HCT116 (cell line): ENCODE results near the gene RAPGEF2. TPM values are rescaled to one million over a fixed set of nuclear protein-coding genes. Genes with fewer than 3 reads are reported as not detected.
"Not testable (repeated sequence)": the region's sequence is repeated elsewhere in the genome, so short reads cannot be mapped to it uniquely, and the experiment has no call there.

Experiments
- ATAC-seq: fragments of 200-7000 bp; cut with Tn5 transposase; 2 replicates; pipeline ENCODE4 v1.9.1; 2020; ENCODE audit warnings: mild to moderate bottlenecking, moderate library complexity
- BruUV-seq: library from RNA; stranded (reverse); fragments of 400-500 nt; replicated peaks from 2 replicates; lab custom pipeline; 2021; lab: Mats Ljungman, UMichigan
- CTCF ChIA-PET: fragments of 300-600 bp; sonication (Branson Sonifier 250); formaldehyde crosslinking; loops from one replicate; lab custom pipeline; 2021; ENCODE audit warnings: antibody characterized with exemption; lab: Charles Lee
- POLR2A ChIA-PET: fragments of 300-600, 350-600 bp; sonication (Branson Sonifier 250); formaldehyde crosslinking; loops from one replicate; lab custom pipeline; 2021; ENCODE audit warnings: antibody characterized with exemption; lab: Charles Lee
- RAD21 ChIA-PET, 2 experiments: fragments of 300-600 bp; sonication (Branson Sonifier 250); formaldehyde crosslinking; loops; one replicate each; lab custom pipeline; 2023; ENCODE audit warnings: low total read pairs in 2 of 2; ENCODE audit not compliant: uncharacterized antibody in 2 of 2, unreplicated experiment in 2 of 2, low non-redundant PET in 1 of 2; lab: Charles Lee
- DNase-seq: peaks from one replicate; pipeline ENCODE4 v3.0.0-alpha.2; 2010; ENCODE audit warnings: low read depth, low spot score
- H2AFZ ChIP-seq: fragments of 200-600 bp; shearing (Covaris generic), sonication (generic); 2 replicates; pipeline ENCODE4 v1.6.1; 2017; ENCODE audit warnings: low read depth, mixed run types, mixed read lengths, antibody characterized with exemption, low read length; ENCODE audit not compliant: poor library complexity, severe bottlenecking
- H3K27ac ChIP-seq: 2 replicates; pipeline ENCODE4 v1.5.1; 2012; ENCODE audit warnings: low read depth, low read length
- H3K27me3 ChIP-seq: fragments of 200-600 bp; sonication (generic); 2 replicates; pipeline ENCODE4 v1.6.1; 2016; ENCODE audit warnings: mixed run types, low read length, mixed read lengths; ENCODE audit not compliant: insufficient read depth
- H3K36me3 ChIP-seq, 2 experiments: fragments of 200-500 bp in 1 of 2; fragments of 200-600 bp in 1 of 2; sonication (Bioruptor generic) in 1 of 2; sonication (generic) in 1 of 2; 2 replicates each; pipeline versions ENCODE4 v1.5.1 to v1.6.1; 2014 to 2016; ENCODE audit warnings: low read length in 2 of 2, inconsistent platforms in 1 of 2, mixed read lengths in 1 of 2, mixed run types in 1 of 2; ENCODE audit not compliant: insufficient read depth in 2 of 2, control insufficient read depth in 1 of 2
- H3K4me1 ChIP-seq, 2 experiments: fragments of 200-600 bp in 1 of 2; sonication (generic) in 1 of 2; 2 replicates each; pipeline versions ENCODE4 v1.5.1 to v1.6.1; 2012 to 2017; ENCODE audit warnings: low read length in 2 of 2, inconsistent platforms in 1 of 2, mild to moderate bottlenecking in 1 of 2, mixed read lengths in 1 of 2, mixed run types in 1 of 2, moderate library complexity in 1 of 2; ENCODE audit not compliant: insufficient read depth in 2 of 2, control insufficient read depth in 1 of 2
- H3K4me2 ChIP-seq: fragments of 200-600 bp; sonication (generic); 2 replicates; pipeline ENCODE4 v1.6.1; 2017; ENCODE audit warnings: mixed run types, low read length, mixed read lengths
- H3K4me3 ChIP-seq, 2 experiments: fragments of 200-600 bp in 1 of 2; sonication (generic) in 1 of 2; replicated peaks in 1 of 2; 2 replicates each; pipeline ENCODE4 v1.5.1; 2011 to 2016; ENCODE audit warnings: low read length in 2 of 2, control low read depth in 1 of 2, low read depth in 1 of 2, mild to moderate bottlenecking in 1 of 2, mixed read lengths in 1 of 2, mixed run types in 1 of 2
- H3K79me2 ChIP-seq: fragments of 200-600 bp; sonication (generic); 2 replicates; pipeline ENCODE4 v1.6.1; 2017; ENCODE audit warnings: mild to moderate bottlenecking, mixed run types, low read length, moderate library complexity, mixed read lengths; ENCODE audit not compliant: insufficient read depth
- H3K9ac ChIP-seq: fragments of 200-600 bp; sonication (generic); 2 replicates; pipeline ENCODE4 v1.6.1; 2016; ENCODE audit warnings: low read length, mixed read lengths
- H3K9me2 ChIP-seq: fragments of 200-600 bp; sonication (generic), shearing (Covaris generic); 2 replicates; pipeline ENCODE4 v1.6.1; 2017; ENCODE audit warnings: mixed run types, mild to moderate bottlenecking, moderate library complexity; ENCODE audit not compliant: insufficient read depth
- H3K9me3 ChIP-seq, 2 experiments: fragments of 200-500 bp in 1 of 2; fragments of 200-600 bp in 1 of 2; sonication (Bioruptor generic) in 1 of 2; sonication (generic) in 1 of 2; 2 replicates each; pipeline ENCODE4 v1.6.1; 2014 to 2017; ENCODE audit warnings: low read length in 2 of 2, mixed read lengths in 2 of 2, inconsistent platforms in 1 of 2, low read depth in 1 of 2, mild to moderate bottlenecking in 1 of 2, mixed run types in 1 of 2, moderate library complexity in 1 of 2; ENCODE audit not compliant: control insufficient read depth in 1 of 2, insufficient read depth in 1 of 2
- H4K20me1 ChIP-seq: fragments of 200-600 bp; sonication (generic), shearing (Covaris generic); 2 replicates; pipeline ENCODE4 v1.6.1; 2017; ENCODE audit warnings: mixed run types, mild to moderate bottlenecking, moderate library complexity; ENCODE audit not compliant: insufficient read depth
- CBX3 ChIP-seq: IDR thresholded peaks from 2 replicates; pipeline ENCODE4 v1.6.1; 2012; ENCODE audit warnings: low read depth
- CEBPB ChIP-seq: IDR thresholded peaks from 2 replicates; pipeline ENCODE4 v1.6.1; 2012; ENCODE audit warnings: low read depth
- FOSL1 ChIP-seq: IDR thresholded peaks from 2 replicates; pipeline ENCODE4 v1.6.1; 2012; ENCODE audit warnings: low read depth
- POLR2A ChIP-seq: IDR thresholded peaks from 2 replicates; pipeline ENCODE4 v1.7.0; 2011; ENCODE audit warnings: borderline replicate concordance; ENCODE audit not compliant: insufficient read depth, insufficient read length; ENCODE audit errors: extremely low read depth
- POLR2AphosphoS5 ChIP-seq: IDR thresholded peaks from 2 replicates; pipeline ENCODE4 v1.6.1; 2011; ENCODE audit warnings: mild to moderate bottlenecking, low read depth, low read length, moderate library complexity
- ZFX ChIP-seq: fragments of 450-650 bp; IDR thresholded peaks from 2 replicates; pipeline ENCODE4 v1.6.1; 2017
- ZNF274 ChIP-seq: fragments of 200-500 bp; sonication (Bioruptor generic); IDR thresholded peaks from 2 replicates; pipeline ENCODE4 v1.6.1; 2014; ENCODE audit warnings: mild to moderate bottlenecking, low read depth, low read length, inconsistent platforms
- intact Hi-C: fragments of 100-400 bp; cut with micrococcal nuclease; formaldehyde crosslinking; loops from 2 replicates; pipeline ENCODE4 v1.10.0; 2022
- total RNA-seq: library from RNA; stranded (reverse); gene quantifications from one replicate; pipeline ENCODE4 v1.2.1, GENCODE V29; 2021; ENCODE audit not compliant: unreplicated experiment

Gene RAPGEF2
- total RNA-seq, 1 experiment from 2014 or later = 21.2 TPM

- no peaks in the 10 kb centered on the region for H3K9me3 ChIP-seq
- no peak overlapping the region for H2AFZ ChIP-seq
- H3K79me2 ChIP-seq = peaks cover 3% of the 10 kb centered on the region
- TF ChIP-seq ZNF274 (no peak), CBX3 (no peak), POLR2A (no peak), ZFX (no peak), CEBPB (no peak), FOSL1 (no peak), POLR2AphosphoS5 (no peak)
- no peaks in the 10 kb centered on the region for H3K27me3 ChIP-seq
- CTCF ChIA-PET = interaction anchor here (1.2 kb wide), 1 partner anchor 322 kb away, joined by 5 read pairs; no protein-coding TSS in a partner anchor
- no peaks in the 10 kb centered on the region for H3K36me3 ChIP-seq
- H3K4me3 ChIP-seq = no peak overlapping the region
- intact Hi-C loops = loop anchor here (5.0 to 10.0 kb wide), 2 partner anchors 77 to 174 kb away; partner anchors contain the start of gene RAPGEF2
- peaks cover 11 to 16% of the 10 kb centered on the region in 2 experiments; a peak in 3 of 4 replicates for H3K4me1 ChIP-seq
- no peak overlapping the region for H3K4me2 ChIP-seq
- BruUV-seq = no TSS peak
- RAD21 ChIA-PET = no interaction called here
- H3K27ac ChIP-seq = no peak overlapping the region
- no peak overlapping the region for H3K9ac ChIP-seq
- H3K9me2 ChIP-seq = no peaks in the 10 kb centered on the region
- POLR2A ChIA-PET = no interaction called here
- ATAC-seq = no peak
- no peak for DNase-seq
- no peaks in the 10 kb centered on the region for H4K20me1 ChIP-seq
Observed at GRCh38 chr4:159178979-159179969, 76.4 kb downstream of the RAPGEF2 start.

GRCh38 chr4:159183885-159184605, 81.2 kb downstream of the RAPGEF2 start:
- H3K9me2 ChIP-seq, H3K27me3 ChIP-seq, H3K79me2 ChIP-seq, CTCF ChIA-PET, H3K4me3 ChIP-seq, BruUV-seq, H3K4me1 ChIP-seq, POLR2A ChIA-PET, RAD21 ChIA-PET, intact Hi-C loops, H3K9ac ChIP-seq, ATAC-seq, H3K4me2 ChIP-seq, H3K27ac ChIP-seq, DNase-seq, H4K20me1 ChIP-seq, H3K9me3 ChIP-seq, H3K36me3 ChIP-seq, H2AFZ ChIP-seq: not testable (repeated sequence)
